GM06990 (cell line): ENCODE data around the gene CDO1.
A peak's percentile ranks its signal among the peaks of the same experiment; 100 is the strongest.

Source experiments
- DNase-seq: peaks from one replicate; pipeline ENCODE4 v3.0.0-alpha.2; 2011; ENCODE audit not compliant: insufficient read length; ENCODE audit errors: extremely low read depth
- H3K27me3 ChIP-seq: replicated peaks from 2 replicates; pipeline ENCODE4 v1.6.0; 2011; ENCODE audit warnings: low read length; ENCODE audit not compliant: control insufficient read depth, insufficient read depth
- H3K36me3 ChIP-seq: 2 replicates; pipeline ENCODE4 v1.5.1; 2011; ENCODE audit warnings: low read length; ENCODE audit not compliant: control insufficient read depth, insufficient read depth
- H3K4me3 ChIP-seq: replicated peaks from 2 replicates; pipeline ENCODE4 v1.5.1; 2011; ENCODE audit warnings: low read depth, mild to moderate bottlenecking, control low read depth, low read length
- TF ChIP-seq, protein P1 (sequence below): IDR thresholded peaks from 2 replicates; pipeline ENCODE4 v1.5.1; 2011; ENCODE audit warnings: low read length, control low read depth, mild to moderate bottlenecking, inconsistent platforms; ENCODE audit not compliant: insufficient read depth, poor library complexity, severe bottlenecking

The CDO1 gene

DNA sequence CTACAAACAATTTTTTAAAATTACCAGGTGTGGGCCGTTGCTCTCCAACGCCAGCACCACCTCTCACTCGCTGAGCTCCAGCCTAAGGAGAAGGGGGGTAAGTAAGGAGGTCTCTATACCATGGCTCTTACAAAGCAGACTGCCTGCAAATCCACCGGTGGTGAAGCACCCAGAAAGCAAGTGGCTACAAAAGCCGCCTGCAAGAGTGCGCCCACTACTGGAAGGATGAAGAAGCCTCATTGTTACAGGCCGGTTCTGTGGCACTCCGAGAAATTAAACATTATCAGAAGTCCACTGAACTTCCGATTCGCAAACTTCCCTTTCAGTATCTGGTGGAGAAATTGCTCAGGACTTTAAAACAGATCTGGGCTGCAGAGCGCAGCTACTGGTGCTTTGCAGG, 46.0 kb downstream of the CDO1 start:
- no peak overlapping the region for H3K4me3 ChIP-seq
- H3K27me3 ChIP-seq = no peaks in the 10 kb centered on the region
- TF ChIP-seq, protein P1, sequence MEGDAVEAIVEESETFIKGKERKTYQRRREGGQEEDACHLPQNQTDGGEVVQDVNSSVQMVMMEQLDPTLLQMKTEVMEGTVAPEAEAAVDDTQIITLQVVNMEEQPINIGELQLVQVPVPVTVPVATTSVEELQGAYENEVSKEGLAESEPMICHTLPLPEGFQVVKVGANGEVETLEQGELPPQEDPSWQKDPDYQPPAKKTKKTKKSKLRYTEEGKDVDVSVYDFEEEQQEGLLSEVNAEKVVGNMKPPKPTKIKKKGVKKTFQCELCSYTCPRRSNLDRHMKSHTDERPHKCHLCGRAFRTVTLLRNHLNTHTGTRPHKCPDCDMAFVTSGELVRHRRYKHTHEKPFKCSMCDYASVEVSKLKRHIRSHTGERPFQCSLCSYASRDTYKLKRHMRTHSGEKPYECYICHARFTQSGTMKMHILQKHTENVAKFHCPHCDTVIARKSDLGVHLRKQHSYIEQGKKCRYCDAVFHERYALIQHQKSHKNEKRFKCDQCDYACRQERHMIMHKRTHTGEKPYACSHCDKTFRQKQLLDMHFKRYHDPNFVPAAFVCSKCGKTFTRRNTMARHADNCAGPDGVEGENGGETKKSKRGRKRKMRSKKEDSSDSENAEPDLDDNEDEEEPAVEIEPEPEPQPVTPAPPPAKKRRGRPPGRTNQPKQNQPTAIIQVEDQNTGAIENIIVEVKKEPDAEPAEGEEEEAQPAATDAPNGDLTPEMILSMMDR = peak; percentile 84
- H3K36me3 ChIP-seq = no peaks in the 10 kb centered on the region
- peak; percentile 4 for DNase-seq

DNA sequence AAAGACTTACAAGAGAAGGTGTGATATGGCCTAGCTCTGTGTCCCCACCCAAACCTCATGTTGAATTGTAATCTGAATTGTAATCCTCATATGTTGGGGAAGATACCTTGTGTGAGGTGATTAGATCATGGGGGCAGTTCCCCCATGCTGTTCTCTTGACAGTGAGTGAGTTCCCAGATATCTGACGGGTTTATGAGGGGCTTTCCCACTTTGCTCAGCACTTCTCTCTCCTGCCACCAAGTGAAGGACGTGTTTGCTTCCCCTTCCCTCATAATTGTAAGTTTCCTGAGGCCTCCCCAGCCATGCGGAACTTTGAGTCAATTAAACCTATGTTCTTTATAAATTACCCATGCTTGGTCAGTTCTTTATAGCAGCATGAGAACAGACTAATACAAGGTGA, 49.0 kb downstream of the CDO1 start:
- Histone ChIP-seq H3K27me3 (no peaks in the 10 kb centered on the region), H3K4me3 (no peak overlapping the region), H3K36me3 (no peaks in the 10 kb centered on the region)
- TF ChIP-seq, protein P1 = no peak
- peak; percentile 5 for DNase-seq

DNA sequence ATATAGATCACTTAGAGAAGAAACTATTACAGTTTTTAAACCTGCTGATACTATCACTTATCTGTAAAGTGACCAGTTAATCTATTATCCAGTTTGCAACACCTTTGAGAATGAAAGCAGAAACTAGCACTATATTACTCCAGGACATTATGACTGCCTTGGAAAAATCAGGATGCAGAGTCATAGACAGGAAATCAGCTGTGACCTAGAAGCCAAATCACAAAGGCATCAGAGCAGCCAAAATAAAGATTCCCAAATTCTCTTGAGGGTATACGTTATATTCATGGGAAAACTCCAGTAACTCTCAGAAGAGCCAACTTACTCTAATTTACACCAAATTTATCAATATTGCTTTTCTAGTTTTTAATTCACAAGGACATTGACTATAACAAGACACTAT, 49.9 kb downstream of the CDO1 start:
- Histone ChIP-seq H3K27me3 (no peaks in the 10 kb centered on the region), H3K4me3 (no peak overlapping the region), H3K36me3 (no peaks in the 10 kb centered on the region)
- TF ChIP-seq, protein P1 = no peak
- DNase-seq = no peak

DNA sequence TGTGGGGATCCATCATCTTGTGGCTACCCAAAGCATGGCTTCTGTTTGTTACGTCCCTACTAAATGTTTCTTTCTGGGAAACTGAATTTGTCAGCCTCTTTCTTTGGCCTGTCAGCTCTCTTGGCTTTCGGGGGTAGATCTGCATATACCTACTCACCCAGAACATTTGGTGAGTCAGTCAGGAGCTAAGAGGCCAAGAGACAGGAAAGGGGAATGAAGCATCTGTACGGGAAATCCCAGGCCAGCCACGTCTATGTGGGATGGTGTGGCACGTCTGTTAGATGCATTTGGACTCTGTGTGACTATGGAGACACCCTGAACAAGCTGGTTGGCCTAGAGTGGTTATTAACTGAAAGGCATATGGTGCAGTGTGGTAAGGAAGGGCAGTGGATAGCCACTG, 58.1 kb downstream of the CDO1 start:
- DNase-seq = no peak
- H3K27me3 ChIP-seq = no peaks in the 10 kb centered on the region; the same call in 1 of the 2 replicates
- no peak overlapping the region for H3K4me3 ChIP-seq
- no peaks in the 10 kb centered on the region for H3K36me3 ChIP-seq
- TF ChIP-seq, protein P1 = no peak

DNA sequence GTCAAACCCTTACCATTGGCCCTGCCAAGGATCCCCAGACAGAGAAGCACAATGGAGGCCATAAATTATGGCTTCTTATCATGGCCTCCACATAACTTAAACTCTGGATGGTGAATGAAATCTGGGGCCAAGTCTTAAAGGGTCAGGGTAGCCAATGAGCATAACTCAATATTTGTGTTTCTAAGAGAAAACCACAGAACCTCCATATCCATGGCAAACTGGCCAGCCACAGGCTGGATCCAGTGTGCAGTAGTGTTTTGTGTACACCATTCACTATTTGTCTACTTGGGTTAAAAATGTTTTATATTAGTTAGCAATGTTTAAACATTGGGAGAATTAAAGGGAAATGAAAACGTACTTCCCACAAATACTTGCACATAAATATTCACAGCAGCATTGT, 60.8 kb downstream of the CDO1 start:
- no peaks in the 10 kb centered on the region; the same call in 1 of the 2 replicates for H3K27me3 ChIP-seq
- no peak for DNase-seq
- H3K36me3 ChIP-seq = no peaks in the 10 kb centered on the region
- TF ChIP-seq, protein P1 = no peak
- H3K4me3 ChIP-seq = no peak overlapping the region
